GM18519 (cell line): ENCODE measurements around the gene KRT31.
"Not testable (repeated sequence)": the region's sequence is repeated elsewhere in the genome, so short reads cannot be mapped to it uniquely, and the experiment has no call there.

Experiments
- ATAC-seq: cut with Tn5 transposase; IDR thresholded peaks from one replicate; pipeline ENCODE4 v1.9.1; 2021; ENCODE audit warnings: mild to moderate bottlenecking, moderate library complexity; ENCODE audit not compliant: unreplicated experiment, low FRiP score

KRT31 gene

DNA sequence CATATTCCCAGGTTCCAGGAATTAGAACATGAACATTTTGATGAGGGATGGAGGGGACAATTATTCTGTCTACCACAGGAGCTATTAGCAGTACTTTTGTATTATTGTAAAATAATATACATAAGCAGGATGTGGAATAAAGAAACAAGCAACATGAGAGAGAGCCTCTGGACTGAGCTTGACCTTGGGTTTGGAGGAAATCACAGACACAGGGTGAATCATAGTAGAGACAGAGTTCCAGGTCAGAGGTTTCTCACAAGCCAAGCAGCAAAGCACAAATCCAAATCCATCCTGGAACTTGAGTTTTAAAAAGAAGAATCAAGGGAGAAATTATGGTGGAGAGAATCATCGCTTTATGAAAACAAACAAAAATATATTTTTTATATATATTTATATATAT lies 5.1 kb downstream of the KRT31 start:
- no peak for ATAC-seq

DNA sequence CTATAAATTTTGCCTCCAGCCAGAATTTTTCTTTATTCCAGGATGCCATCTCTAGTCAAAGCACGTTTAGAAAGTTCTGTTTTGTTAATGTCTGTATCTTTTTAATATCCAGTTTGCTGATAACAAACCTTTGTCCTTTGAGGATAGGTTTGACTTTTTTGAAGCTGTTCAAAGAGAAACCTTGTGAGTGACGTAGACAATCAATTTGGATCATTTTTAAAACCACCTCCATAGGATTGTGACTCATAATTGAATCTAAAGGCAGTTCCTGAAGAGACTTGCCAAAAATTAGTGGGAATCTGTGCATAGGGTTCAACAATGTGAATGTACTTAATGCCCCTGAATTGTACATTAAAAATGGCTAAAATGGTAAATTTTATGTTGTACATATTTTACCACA lies 5.9 kb downstream of the KRT31 start:
- no peak for ATAC-seq

GRCh38 chr17:41390411-41390938 lies 6.9 kb downstream of the KRT31 start:
- no peak for ATAC-seq

DNA sequence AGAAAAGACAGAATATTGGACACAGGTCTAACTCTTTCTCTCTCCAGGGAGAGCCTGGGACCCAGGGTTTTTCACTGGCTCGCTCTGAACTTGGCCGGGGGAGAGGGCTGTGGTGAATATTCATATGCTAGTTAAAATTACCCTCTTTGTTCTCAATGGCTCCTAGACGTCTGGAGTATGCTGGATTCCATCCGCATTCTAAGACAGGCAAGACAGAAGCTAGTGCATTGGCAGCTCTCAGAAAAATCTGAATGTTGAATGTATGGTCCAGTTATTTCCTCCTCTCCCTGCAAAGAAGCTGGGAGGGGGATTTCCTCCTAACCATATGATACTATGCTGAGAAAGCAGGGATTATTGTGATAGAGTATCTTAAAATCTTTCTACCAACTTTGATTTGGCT lies 9.7 kb downstream of the KRT31 start:
- ATAC-seq = no peak

DNA sequence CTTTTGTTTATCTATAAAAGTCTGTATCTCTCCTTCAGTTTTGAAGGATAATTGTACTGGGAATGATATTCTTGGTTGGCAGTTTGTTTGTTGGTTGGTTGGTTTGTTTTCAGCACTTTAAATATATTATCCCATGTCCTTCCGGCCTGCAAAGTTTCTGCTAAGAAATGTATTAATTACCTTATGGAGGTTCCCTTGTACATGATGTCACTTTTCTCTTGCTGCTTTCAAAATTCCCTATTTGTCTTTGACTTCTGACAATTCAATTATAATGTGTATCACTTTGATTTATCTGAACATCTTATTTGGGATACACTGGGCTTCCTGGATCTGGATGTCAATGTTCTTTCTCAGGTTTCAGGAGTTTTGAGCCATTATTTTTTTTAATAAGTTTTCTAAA lies 11.2 kb downstream of the KRT31 start:
- ATAC-seq = no peak

GRCh38 chr17:41383690-41384089 lies 13.7 kb downstream of the KRT31 start:
- no peak for ATAC-seq

- no peak for ATAC-seq
These were observed 15.0 kb downstream of the KRT31 start for GRCh38 chr17:41382394-41382793.

DNA sequence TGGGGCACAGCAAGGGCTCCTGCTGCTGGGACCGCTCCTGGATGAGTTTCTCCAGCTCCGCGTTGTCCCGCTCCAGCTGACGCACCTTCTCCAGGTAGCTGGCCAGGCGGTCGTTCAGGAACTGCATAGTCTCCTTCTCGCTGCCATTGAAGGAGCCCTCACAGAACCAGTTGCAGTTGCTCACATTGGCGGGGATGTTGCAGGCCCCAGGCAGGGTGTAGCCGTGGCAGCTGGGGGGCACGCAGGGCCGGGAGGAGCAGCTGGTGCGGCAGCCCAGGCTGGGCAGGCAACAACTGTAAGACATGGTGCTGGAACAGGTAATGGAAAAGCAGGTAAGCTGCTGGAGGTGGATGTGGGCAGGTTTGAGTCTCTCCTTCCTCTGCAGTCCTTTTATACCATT lies 15.5 kb downstream of the KRT31 start, which contains the start of gene KRT34:
TSS of gene KRT34 (minus strand) at position 364 of the 400 bp plus-strand sequence. CDS start at position 304, 60 bp downstream.
- not testable (repeated sequence) for ATAC-seq

GRCh38 chr17:41380091-41380490 lies 17.3 kb downstream of the KRT31 start:
- not testable (repeated sequence) for ATAC-seq

GRCh38 chr17:41377546-41377945 lies 19.9 kb downstream of the KRT31 start:
- no peak for ATAC-seq

GRCh38 chr17:41369713-41370112 lies 27.7 kb downstream of the KRT31 start, which contains the start of gene KRT33B:
KRT33B (minus strand) TSS chr17:41369813; CDS start chr17:41369750, 63 bp downstream.
- ATAC-seq = no peak

DNA sequence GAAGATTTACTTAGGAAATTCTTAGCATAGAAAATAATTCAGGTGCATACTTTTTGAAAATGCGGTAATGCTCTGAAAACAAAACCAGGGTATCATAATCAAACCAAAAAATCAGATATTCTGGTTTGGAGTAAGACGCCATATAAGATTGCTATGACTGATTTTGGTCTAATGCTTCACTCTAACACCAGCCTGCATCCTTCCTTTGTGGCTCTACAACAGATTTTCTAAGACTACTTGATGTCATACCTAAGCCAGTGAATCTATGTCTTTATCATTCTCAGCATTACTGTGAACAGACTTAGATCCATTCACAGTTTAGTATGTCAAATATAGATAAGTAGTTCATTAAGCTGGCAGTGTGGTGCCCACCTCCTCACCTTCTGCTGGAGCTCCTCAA lies 28.4 kb downstream of the KRT31 start:
- no peak for ATAC-seq

DNA sequence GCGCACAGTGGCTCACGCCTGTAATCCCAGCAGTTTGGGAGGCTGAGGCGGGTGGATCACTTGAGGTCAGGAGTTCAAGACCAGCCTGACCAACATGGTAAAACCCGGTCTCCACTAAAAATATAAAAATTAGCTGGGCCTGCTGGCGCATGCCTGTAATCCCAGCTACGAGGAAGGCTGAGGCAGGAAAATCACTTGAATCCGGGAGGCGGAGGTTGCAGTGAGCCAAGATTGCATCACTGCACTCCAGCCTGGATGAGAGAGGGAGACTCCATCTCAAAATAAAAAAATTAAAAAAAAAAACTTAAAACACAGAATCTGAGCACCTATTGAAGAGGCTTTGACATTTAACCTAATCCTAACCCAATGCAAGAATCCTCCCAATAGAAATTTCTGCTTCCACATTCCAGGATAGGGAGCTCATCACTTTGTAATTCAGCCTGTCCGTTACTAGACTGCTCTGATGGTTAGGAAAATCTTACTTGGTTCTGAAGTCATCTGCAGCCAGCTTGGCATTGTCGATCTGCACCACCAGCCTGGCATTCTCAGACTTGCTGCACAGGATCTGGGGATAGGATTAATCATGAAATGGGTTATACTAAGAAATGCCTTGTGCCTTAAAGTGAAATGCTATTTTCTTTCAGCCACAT lies 29.9 kb downstream of the KRT31 start:
- no peak for ATAC-seq

DNA sequence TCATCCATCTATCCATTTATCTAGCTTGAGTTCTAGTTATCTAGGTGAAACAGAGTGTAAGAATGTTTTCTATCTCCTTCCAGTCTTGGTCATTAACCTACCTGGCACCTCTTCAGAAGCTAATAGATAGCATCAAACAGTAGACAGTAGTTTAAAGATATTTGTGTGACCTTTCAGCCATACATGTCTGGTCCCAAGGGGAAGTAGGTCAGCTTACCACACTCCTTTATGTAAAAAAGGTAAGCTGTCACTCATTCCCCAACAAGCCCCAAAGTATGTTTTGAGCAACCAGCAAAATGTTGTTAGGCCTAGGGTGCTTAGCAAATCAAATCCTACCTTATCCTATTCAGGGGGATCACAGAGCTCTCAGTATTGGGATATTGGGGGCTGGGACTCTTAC lies 31.3 kb downstream of the KRT31 start:
- ATAC-seq = no peak

DNA sequence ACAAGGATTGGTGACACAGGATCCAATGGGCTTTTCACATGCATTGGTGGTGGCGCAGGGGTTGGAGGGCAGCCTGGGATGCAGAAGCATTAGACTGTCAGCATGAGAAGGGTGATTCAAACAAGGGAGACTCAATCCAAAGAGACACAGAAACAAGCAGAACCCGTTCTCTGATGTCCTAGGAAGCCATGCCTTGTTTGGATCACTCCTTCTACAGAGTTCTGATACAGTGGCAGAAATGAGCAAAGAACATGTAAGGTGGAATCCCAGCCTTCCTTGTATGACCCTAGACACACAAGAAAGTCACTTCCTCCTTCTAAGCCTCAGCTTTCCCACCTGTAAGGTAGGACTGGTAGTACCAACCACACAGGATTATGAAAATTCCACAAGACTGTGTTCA lies 33.5 kb downstream of the KRT31 start:
- ATAC-seq = no peak

- ATAC-seq = no peak
These were observed 37.0 kb downstream of the KRT31 start for GRCh38 chr17:41360296-41360995.

- ATAC-seq = no peak
These were observed 42.9 kb downstream of the KRT31 start for GRCh38 chr17:41354536-41354935.

- ATAC-seq = no peak
These were observed 44.6 kb downstream of the KRT31 start for GRCh38 chr17:41352597-41353366.

DNA sequence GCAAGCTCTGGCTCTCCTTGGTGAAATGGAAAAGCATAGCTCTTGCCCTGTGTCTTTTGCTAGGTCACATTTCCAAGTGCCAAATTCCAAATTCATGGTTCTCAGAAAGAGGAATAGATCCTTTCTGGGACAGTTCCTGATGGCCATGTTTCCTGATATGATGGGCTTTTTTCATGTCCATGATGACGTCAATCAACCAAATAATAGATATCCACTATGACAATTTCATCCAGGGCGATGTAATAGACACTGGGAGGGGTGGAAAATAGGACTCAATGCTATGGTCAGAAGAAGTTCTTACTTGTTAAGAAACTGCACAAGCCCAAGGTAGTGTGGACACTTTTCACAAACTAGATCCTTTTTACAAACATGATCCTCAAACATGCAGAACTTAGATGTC lies 46.2 kb downstream of the KRT31 start:
- no peak for ATAC-seq

GRCh38 chr17:41350381-41350878 lies 47.0 kb downstream of the KRT31 start, which contains the start of gene KRT33A:
KRT33A (minus strand) TSS chr17:41350828; CDS start chr17:41350767, 61 bp downstream.
- ATAC-seq = not testable (repeated sequence)
